Measurements from ENCODE around the gene PLD2.
"Not testable (repeated sequence)": the region's sequence is repeated elsewhere in the genome, so short reads cannot be mapped to it uniquely, and the experiment has no call there.

Gene PLD2

DNA sequence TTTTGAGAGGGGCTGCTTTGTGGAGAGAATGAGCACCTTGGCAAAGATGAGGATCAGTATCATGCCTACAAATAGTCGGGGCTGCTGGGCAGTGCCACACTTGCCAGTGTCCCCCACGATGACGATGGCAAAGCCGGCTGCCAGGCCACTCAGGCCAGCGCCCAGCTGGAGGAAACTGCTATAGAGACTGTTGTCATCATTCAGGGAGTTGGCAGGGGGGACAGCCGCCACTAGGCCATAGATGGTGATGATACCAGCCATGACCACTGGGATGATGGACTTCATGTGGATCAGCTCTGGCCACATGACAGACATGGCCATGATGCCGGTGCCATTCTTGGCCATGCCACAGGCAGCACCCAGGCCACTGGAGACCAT lies 50.0 kb downstream of the PLD2 start:
- no peak for DNase-seq (ENCODE audit: low read depth in 2 of 2)

DNA sequence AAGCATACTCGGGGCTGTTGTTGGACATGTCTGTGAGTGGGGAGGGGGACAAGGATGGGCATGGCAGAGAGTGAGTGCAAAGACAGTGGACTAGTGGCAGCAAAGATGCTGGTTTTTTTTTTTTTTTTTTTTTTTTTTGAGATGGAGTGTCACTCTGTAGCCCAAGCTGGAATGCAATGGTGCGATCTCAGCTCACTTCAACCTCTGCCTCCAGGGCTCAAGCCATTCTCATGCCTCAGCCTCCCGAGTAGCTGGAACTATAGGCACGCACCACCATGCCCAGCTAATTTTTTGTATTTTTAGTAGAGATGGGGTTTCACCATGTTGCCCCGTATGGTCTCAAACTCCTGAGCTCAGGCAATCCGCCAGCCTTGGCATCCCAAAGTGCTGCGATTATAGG lies 50.4 kb downstream of the PLD2 start:
- not testable (repeated sequence) for DNase-seq (ENCODE audit: low read depth in 2 of 2)

GRCh38 chr17:4858068-4858881 lies 51.3 kb downstream of the PLD2 start:
- no peak for DNase-seq (ENCODE audit: low read depth in 2 of 2)

- no peak for DNase-seq (ENCODE audit: low read depth in 2 of 2)
These were observed 51.9 kb downstream of the PLD2 start for GRCh38 chr17:4858882-4859260.

GRCh38 chr17:4859816-4860625 lies 53.1 kb downstream of the PLD2 start:
- DNase-seq (ENCODE audit: low read depth in 2 of 2): no peak

DNA sequence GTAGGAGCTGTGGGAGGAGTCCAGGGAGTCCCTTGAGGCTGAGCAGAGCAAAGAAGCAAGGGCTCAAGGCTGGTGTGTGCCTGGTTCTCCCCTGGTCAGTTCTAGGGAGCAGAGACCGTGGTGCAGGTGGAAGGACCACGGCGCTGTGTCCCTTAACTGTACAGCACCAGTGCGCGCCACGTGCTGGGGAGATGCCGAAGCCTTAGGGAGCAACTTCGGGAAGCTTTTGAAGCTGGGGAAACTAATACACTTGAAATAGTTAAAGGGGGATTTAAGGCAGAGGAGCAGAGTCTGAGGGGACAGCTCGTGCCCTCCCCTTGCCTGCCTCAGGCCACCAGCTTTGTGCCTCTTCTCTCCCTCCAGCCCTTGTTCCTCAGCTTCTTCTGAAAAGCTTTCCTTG lies 53.7 kb downstream of the PLD2 start:
- DNase-seq (ENCODE audit: low read depth in 2 of 2): no peak

DNA sequence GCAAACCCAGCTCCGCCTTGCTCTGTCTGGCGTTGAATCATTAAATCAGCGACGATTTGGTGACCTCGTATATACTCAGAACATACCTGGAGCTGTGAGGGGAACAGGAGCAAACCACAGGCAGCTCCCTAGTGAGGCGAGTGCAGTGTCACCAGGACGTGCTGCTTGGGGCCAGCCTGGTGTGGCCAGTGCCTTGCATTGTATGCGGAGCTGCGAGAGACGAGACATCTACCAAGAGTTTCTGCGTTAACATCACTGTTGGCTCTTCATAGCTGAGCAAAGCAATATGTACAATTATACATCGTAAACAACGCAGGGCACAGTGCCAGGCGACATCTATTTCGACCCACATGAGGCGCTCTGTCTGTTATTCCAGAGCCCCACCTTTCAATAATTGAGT lies 54.1 kb downstream of the PLD2 start:
- DNase-seq (ENCODE audit: low read depth in 2 of 2): no peak

DNA sequence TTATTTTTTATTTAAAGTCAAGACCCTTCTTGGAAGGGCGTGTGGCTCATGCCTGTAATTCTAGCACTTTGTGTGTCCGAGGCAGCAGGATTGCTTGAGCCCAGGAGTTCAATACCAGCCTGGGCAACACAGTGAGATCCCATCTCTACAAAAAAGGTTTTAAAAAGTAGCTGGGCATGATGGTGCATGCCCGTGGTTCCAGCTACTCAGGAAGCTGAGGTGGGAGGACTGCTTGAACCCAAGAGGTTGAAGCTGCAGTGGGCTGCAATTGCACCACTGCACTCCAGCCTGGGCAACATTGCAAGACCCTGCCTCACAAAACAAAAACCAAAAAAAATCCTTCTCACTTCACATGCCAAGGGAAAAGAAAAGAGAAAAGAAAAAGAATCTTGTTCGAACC lies 55.8 kb downstream of the PLD2 start:
- no peak for DNase-seq (ENCODE audit: low read depth in 2 of 2)

DNA sequence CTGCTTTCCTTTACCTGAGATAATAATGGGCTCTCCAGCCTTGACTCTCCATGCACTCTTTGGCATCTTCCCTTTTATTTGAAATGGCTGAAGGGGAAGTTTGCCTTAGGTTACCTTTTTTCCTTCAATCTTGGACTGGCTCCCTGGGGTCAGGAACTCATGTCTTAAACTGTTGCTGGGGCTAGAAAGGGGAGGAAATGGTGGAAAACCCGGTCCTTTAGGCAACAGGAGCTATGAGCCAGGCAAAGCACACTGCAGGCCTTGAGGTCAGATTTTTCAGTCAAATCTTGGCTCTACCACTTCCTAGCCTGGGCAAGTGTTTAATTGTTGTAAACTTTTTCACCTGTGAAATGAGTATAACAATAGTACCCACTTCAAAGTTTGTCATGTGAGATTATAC lies 56.4 kb downstream of the PLD2 start:
- no peak for DNase-seq (ENCODE audit: low read depth in 2 of 2)

DNA sequence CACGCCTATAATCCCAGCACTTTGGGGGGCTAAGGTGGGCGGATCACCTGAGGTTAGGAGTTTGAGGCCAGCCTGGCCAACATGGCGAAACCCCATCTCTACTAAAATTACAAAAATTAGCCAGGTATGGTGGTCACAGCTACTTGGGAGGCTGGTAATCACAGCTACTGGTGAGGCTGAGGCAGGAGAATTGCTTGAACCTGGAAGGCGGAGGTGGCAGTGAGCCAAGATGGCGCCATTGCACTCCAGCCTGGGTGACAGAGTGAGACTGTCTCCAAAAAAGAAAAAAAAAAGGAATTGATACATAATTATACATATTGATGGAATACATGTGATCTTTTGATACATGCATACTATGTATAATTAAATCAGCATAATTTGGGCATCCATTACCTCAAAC lies 60.6 kb downstream of the PLD2 start:
- DNase-seq (ENCODE audit: low read depth in 2 of 2): not testable (repeated sequence)

- DNase-seq (ENCODE audit: low read depth in 2 of 2): not testable (repeated sequence)
These were observed 62.4 kb downstream of the PLD2 start for GRCh38 chr17:4869058-4869998.

- DNase-seq (ENCODE audit: low read depth in 2 of 2): no peak
These were observed 63.9 kb downstream of the PLD2 start for GRCh38 chr17:4870855-4871254.

DNA sequence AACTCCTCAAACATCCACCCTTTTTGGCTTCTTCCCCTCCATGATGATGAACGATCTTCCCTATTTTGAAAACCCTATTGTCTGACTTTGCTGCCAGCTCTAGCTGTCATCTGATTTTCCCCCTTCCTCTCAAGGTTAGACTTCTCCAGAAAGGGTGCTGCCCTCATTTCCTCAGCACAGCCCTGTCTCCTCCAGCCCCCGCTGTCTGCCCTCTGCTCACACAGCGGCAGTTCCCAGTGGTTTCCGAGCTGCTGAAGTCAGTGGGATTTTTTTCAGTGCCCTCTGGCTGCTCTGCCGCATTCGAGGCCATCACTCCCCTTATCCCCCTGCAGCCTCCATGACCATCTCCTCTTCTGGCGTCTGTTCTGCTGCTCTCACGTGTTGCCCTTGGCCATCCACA lies 65.8 kb downstream of the PLD2 start:
- DNase-seq (ENCODE audit: low read depth in 2 of 2): no peak
